ENCODE measurements around the gene DNAAF5.
A peak's percentile ranks its signal among the peaks of the same experiment; 100 is the strongest.
"Not testable (repeated sequence)": the region's sequence is repeated elsewhere in the genome, so short reads cannot be mapped to it uniquely, and the experiment has no call there.

The DNAAF5 gene

GRCh38 chr7:784971-785370 is 58.5 kb downstream of the DNAAF5 start:
- no peak for DNase-seq

GRCh38 chr7:785416-785815 is 58.9 kb downstream of the DNAAF5 start:
- no peak for DNase-seq

DNA sequence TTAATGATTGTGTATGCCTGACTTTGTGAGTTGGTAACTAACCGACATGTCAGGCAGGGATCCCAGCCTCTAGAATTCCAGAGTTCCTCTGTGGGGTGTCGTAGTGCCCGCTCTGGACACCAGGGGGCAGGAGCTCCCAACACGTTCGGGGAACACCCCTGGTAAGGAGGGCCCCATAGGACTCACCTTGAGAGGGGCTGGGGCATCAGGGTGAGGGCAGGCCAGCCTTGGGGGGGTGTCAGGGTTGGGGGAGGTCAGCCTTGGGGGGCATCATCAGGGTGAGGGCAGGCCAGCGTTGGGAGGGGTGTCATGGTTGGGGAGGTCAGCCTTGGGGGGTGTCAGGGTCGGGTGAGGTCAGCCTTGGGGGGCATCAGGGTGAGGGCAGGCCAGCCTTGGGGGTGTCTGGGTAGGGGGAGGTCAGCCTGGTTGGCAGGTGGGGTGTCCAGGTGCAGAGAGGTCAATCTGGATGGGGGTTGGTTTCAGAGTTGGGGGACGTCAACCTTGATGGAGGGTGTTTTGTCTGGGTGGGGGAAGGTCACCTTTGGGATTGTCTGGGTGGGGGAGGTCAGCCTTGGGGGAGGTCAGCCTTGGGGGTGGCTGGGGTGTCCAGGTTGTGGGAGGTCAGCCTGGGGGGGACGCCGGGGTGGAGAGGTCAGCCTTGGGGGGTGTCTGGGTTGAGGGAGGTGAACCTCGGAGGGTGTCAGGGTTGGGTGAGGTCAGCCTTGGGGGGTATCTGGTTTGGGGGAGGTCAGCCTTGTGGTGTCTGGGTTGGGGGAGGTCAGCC is 60.2 kb downstream of the DNAAF5 start:
- peak; percentile 19 for DNase-seq

DNA sequence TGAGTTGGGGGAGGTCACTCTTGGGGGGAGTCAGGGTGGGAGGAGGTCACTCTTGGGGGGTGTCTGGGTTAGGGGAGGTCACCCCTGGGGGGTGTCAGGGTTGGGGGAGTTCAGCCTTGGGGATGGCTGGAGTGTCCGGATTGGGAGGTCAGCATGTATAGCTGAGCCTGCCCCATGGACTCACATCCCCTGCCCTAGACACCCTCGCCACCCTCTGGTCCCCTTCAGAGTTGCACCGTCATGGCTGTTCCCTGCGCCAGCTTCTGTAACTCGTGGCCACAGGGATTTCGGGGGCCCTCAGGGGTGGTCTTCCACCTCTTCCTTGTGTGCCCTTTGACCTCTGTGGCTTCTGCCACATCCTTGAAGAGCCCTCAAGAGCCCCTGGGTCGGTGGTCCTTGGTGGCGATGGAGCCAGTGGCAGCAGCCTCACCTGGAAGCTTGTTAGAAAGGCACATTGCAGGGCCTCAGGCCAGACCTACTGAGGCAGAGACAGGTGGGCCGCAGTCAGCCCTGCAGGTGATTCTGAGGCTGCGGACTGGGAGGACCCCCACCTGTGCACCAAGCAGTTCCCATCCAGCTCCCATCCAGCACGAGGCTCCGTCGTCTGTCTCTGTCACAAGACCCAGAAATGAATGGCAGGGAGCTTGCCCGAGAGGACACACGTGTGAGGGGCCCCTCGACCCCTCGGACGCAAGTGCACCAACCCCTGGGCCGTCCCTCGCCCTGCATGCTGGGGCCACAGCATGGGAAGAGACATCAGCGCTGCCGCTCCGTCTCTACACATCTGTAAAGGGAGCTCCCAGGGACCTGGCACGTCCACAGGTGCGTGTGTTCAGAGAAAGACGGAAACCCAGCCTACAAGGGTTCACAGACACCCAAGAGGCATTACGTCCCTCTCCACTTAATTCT is 61.1 kb downstream of the DNAAF5 start:
- no peak for DNase-seq

DNA sequence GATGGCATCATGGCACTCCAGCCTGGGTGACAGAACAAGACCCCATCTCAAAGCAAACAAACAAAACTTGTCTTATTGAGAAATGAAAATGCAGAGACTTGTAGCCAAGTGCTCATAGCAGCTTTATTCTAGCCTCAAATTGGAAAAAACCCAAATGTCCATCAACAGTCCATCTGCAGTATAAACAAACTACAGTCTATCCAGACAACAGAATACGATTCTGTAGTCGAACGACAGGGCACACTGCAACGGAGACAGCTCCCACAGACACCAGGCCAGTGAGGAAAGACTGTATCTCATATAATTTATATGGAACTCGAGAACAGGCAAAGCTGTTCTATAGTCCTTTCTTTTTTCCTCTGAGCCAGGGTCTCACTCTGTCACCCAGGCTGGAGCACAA is 65.0 kb downstream of the DNAAF5 start:
- DNase-seq, result no peak

- no peak for DNase-seq
These were observed 67.7 kb downstream of the DNAAF5 start for GRCh38 chr7:794207-794606.

GRCh38 chr7:794671-795329 is 68.3 kb downstream of the DNAAF5 start:
- no peak for DNase-seq

- not testable (repeated sequence) for DNase-seq
These were observed 70.1 kb downstream of the DNAAF5 start for GRCh38 chr7:796434-797169.

DNA sequence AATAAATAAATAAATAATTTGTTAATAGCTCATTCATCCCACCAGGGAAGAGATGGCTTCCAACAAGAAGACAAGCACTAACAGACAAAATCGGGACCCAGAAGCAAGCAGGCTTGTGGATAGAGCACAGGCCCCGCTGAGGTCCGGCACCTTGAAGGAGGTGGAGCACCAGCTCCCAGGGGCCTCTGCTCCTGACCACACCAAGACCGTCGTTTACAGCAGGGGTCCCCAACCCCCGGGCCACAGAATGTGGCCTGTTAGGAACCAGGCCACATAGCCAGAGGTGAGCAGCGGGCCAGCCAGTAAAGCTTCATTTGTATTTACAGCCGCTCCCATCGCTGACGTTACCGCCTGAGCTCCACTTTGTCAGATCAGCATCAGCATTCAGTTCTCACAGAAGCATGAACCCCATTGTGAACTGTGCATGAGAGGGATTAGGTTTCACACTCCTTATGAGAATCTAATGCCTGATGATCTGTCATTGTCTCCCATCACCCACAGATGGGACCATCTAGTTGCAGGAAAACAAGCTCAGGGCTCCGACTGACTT is 72.5 kb downstream of the DNAAF5 start:
- DNase-seq, result no peak

DNA sequence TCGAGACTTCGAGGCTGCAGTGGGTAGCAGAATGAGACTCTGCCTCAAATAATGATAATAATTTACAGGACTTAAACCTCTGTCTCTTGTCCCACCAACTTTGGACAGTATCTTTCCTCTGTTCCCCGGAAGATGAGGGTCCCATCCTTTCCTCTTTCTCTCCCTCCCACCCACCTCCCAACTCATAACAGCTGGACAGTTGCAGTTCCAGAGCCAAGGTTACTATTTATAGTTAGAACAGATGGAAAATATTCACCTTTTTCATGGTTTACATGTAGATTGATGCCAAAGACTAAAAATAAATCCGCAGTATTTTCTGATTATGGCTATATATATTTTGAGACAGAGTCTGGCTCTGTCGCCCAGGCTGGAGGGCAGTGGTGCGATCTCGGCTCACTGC is 74.2 kb downstream of the DNAAF5 start:
- DNase-seq, result no peak

- DNase-seq, result not testable (repeated sequence)
These were observed 74.9 kb downstream of the DNAAF5 start for GRCh38 chr7:801351-801750.

- DNase-seq, result peak; percentile 97
These were observed 75.5 kb downstream of the DNAAF5 start for GRCh38 chr7:801940-802381.

GRCh38 chr7:802500-803242 is 76.2 kb downstream of the DNAAF5 start:
- DNase-seq, result no peak

DNA sequence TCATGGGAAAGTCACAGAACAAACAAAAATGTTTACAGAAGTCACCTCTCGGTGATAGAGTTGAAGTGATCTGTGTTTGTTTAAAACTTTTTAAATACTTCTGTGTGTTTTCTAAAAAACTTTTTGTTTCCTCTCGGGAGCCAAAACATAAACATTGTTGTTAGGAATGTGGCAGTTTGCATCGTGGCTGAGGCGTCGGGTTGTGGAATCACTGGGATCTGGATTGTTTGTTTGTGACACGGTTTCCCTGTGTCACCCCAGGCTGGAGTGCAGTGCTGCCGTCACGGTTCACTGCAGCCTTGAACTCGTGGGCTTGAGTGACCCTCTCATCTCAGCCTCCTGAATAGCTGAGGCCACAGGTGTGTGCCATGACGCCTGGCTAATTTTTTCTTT is 76.7 kb downstream of the DNAAF5 start:
- DNase-seq, result no peak

DNA sequence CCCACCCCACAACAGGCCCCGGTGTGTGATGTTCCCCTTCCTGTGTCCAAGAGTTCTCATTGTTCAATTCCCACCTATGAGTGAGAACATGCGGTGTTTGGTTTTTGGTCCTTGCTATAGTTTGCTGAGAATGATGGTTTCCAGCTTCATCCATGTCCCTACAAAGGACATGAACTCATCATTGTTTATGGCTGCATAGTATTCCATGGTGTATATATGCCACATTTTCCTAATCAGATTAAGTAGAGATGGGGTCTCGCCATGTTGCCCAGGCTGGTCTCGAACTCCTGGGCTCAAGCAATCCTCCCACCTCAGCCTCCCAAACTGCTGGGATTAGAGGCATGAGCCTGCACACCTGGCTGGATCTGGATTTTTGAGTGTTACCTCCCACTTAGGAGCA is 77.3 kb downstream of the DNAAF5 start:
- not testable (repeated sequence) for DNase-seq

GRCh38 chr7:805261-805660 is 78.8 kb downstream of the DNAAF5 start:
- DNase-seq, result no peak

GRCh38 chr7:815284-816216 is 89.1 kb downstream of the DNAAF5 start:
- DNase-seq, result no peak

GRCh38 chr7:816300-816750 is 89.8 kb downstream of the DNAAF5 start:
- peak; percentile 97 for DNase-seq

DNA sequence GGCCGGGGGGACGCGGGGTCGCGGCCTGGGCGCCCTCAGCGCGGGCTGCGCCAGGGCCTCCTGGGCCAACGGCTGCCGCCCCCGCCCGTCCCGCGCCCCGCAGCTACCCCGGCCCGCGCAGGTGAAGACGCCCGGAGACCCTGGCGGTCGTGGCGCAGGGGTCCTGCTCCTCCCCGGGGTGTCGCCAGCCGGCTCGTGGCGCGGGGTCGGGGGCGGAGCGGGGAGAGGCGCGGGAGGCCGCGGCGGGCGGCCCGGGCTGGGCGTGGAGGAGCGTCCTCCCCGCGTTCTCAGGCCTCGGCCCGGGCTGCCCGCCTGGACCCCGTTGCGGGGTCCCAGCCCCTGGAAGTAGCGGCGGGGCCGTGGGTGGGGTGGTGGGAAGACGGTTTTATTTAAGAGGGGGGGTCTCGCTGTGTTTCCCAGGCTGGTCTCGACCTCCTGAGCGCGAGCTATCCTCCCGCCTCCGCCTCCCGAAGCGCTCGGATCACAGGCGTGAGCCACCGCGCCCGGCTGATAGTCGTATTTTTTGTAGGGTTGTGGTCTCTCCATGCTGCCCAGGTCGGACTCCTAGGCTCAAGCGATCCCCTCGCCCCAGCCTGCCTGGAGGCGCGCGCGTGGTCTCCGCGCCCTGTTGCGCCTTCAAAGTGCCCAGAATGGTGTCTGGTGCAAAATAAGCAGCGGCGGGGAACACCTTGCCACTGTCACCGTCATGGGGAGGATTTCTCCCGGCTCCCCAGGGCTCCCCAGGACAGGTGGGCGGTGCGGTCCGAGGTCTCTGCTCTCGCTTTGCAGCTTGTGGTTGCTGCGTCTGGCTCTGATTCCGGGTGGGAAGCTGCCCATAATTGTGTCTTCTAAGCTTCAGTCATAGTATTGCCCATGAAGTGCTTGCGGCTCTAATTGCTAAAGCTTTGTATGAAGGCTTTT is 90.5 kb downstream of the DNAAF5 start:
- peak; percentile 34 for DNase-seq

Measured in NCI-H2029 (cell line).